Motor neuron (in vitro differentiated cells): ENCODE data around the gene CDC37. TPM values are rescaled to one million over a fixed set of nuclear protein-coding genes. Genes with fewer than 3 reads are reported as not detected.
"Not testable (repeated sequence)": the region's sequence is repeated elsewhere in the genome, so short reads cannot be mapped to it uniquely, and the experiment has no call there.

Experiments
- ATAC-seq, 8 experiments: fragments of 200-7000 bp; cut with Tn5 transposase; replicated peaks in 6 of 8; 2 replicates each; pipeline ENCODE4 v1.8.0; 2021; ENCODE audit warnings: mild to moderate bottlenecking in 8 of 8, moderate library complexity in 8 of 8
- H3K27ac ChIP-seq, 2 donors: fragments of 250-450 bp; sonication (Bioruptor Pico); 2 replicates each; pipeline ENCODE4 v1.9.0; 2021; ENCODE audit warnings: antibody characterized with exemption in 2 of 2, mild to moderate bottlenecking in 2 of 2, moderate library complexity in 1 of 2
- H3K4me1 ChIP-seq, 2 donors: fragments of 250-450 bp; sonication (Bioruptor Pico); replicated peaks in 1 of 2; 2 replicates each; pipeline ENCODE4 v1.6.1; 2021; ENCODE audit warnings: antibody characterized with exemption in 2 of 2, mild to moderate bottlenecking in 2 of 2, moderate library complexity in 1 of 2
- H3K4me3 ChIP-seq, 5 donors: fragments of 250-450 bp; sonication (Bioruptor Pico); 2 replicates each; pipeline ENCODE4 v1.9.0; 2021; ENCODE audit warnings: antibody characterized with exemption in 5 of 5, mild to moderate bottlenecking in 5 of 5, moderate library complexity in 4 of 5
- WGBS, 10 experiments: fragments of 450-650 bp; shearing (Covaris generic); methylation state at CpG; one replicate each; pipeline ENCODE4 v1.0.0; 2022; 5-methylcytosine and 5-hydroxymethylcytosine counted together
- in situ Hi-C, 9 experiments: fragments of 400-800 bp; cut with MboI; loops; one replicate each; pipeline ENCODE4 v1.15.0; 2021; ENCODE audit warnings: low sequenced_read_pairs in 9 of 9, low pct_unique_long_range_greater_than_20kb in 2 of 9; ENCODE audit not compliant: unreplicated experiment in 9 of 9
- total RNA-seq, 8 experiments: library from RNA; unstranded; fragments of 300-600 nt; gene quantifications; 2 replicates each; pipeline versions ENCODE4 v1.2.3 to v1.2.4, GENCODE V29; 2022

CDC37 gene
- total RNA-seq, 8 experiments from 2014 or later: 106 to 304 (median 175) TPM

DNA sequence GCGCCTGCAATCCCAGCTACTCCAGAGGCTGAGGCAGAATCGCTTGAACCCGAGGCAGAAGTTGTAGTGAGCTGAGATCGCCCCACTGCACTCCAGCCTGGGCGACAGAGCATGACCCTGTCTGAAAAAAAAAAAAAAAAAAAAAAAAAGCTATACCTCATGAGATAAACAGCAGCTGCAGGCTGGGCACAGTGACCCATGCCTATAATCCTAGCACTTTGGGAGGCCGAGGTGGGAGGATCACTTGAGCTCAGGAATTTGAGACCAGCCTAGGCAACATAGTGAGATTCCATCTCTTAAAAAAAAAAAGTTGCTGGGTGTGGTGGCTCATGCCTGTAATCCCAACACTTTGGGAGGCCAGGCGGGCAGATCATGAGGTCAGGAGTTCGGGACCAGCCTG, 4.0 kb downstream of the CDC37 start:
- in situ Hi-C loops: loop anchor here in 2 of 9 experiments (25.0 kb wide), 2 partner anchors 137 to 462 kb away; partner anchors contain the start of genes ICAM1 (in 1 of the 2), MRPL4 (in 1 of the 2) and OLFM2 (in 1 of the 2)
- not testable (repeated sequence) for ATAC-seq, H3K27ac ChIP-seq, H3K4me1 ChIP-seq, H3K4me3 ChIP-seq
- WGBS, 10 experiments: 50 to 100% (median 97%) methylated on average over 1 to 6 of the region's 8 CpGs; no CpG with 5 or more reads in 3 of the 10 experiments

DNA sequence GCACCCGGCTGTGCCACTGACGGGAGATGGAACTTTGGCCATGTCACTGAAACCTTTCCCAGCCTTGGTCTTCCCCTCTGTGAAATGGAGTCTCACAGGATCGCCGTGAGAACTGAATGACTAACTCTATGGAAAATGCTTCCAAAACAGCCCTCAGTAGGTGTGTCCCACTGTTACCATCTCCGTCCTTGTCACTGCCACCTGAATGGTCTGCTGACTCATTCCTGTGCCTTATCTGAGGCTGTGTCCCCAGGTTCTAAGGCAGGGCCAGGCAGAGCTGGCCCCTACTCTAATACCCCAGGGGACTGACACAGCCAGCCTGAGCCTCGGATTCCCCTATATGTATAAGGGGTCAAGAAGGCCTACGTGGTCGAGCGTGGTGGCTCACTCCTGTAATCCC, 4.5 kb downstream of the CDC37 start:
- 60 to 100% (median 96%) methylated on average over 1 to 2 of the region's 9 CpGs; no CpG with 5 or more reads in 6 of the 10 experiments for WGBS, 10 experiments
- Histone ChIP-seq H3K4me1 (peaks cover 5 to 7% of the 10 kb centered on the region in 2 donors), H3K27ac (no peak overlapping the region), H3K4me3 (no peak overlapping the region)
- in situ Hi-C loops: loop anchor here in 2 of 9 experiments (25.0 kb wide), 2 partner anchors 137 to 462 kb away; partner anchors contain the start of genes ICAM1 (in 1 of the 2), MRPL4 (in 1 of the 2) and OLFM2 (in 1 of the 2)
- ATAC-seq: no peak

DNA sequence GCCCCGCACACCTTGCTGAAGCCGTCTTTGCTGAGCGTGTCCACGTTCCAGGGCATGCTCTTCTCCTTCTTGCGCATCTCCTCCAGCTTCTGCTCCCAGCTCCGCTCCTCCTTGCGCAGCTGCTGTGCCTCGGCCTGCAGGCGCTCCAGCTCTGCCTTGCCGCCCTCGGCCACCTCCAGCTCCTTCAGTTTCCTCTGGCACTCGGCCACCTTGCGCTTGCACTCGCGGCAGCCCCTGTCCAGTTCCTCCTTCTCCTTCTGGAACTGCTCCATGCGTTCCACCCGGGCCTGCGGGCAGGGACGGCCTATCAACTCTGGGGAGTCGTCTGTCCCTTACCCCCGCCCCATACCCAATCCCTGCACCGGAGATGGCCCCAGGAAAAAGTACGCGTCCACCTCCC, 7.4 kb downstream of the CDC37 start:
- ATAC-seq: peak in 2 of 8 experiments; percentile 5 to 54
- WGBS, 10 experiments: 60 to 90% (median 87%) methylated on average over 1 to 9 of the region's 24 CpGs; no CpG with 5 or more reads in 7 of the 10 experiments
- no peaks in the 10 kb centered on the region for H3K4me1 ChIP-seq
- in situ Hi-C loops: loop anchor here in 2 of 9 experiments (25.0 kb wide), 2 partner anchors 134 to 459 kb away; partner anchors contain the start of genes ICAM1 (in 1 of the 2), MRPL4 (in 1 of the 2) and OLFM2 (in 1 of the 2)
- H3K27ac ChIP-seq: no peak overlapping the region
- no peak overlapping the region for H3K4me3 ChIP-seq

DNA sequence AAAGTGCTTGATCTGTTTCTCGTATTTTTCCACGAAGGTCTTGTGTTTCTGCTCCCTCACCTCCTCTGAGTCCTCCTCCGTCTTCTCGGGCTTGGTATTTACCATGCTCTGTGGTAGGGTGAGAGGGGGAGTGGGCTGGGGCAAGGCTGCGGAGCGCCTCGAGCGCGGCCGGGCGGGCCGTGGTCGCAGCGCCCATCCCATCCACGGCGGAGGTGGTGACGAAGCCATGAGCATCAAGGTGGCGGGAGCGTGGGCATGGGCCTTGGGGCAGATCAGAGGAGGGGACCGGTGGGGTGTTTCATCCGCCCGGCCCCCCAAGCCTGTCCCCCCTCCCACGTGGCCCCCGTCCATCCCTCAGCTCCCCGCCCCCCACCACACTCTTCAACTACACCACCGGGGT, 7.9 kb downstream of the CDC37 start:
- 83% methylated on average over 1 of the region's 26 CpGs; no CpG with 5 or more reads in 9 of the 10 experiments for WGBS, 10 experiments
- H3K4me1 ChIP-seq: no peaks in the 10 kb centered on the region
- no peak overlapping the region for H3K4me3 ChIP-seq
- no peak for ATAC-seq
- no peak overlapping the region for H3K27ac ChIP-seq
- in situ Hi-C loops: loop anchor here in 2 of 9 experiments (25.0 kb wide), 2 partner anchors 133 to 458 kb away; partner anchors contain the start of genes ICAM1 (in 1 of the 2), MRPL4 (in 1 of the 2) and OLFM2 (in 1 of the 2)

DNA sequence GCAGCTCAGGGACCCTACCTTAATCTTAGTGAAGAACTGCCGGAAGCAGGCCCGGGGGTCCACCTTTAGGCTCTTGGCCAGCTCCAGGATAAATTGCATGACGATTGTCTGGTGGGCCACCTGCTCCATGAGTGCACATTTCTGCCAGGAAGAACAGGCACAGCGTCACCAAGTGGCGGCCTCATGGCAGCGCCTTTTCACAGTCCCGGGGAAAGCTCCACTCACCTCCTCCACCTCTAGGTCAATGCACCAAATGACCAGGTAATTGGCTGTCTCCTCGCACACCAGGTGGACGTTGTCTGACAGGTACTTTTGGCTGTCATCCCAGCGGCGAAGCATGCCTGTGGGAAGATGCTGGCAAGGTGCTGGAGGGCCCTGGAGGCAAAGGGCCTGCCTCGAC, 8.3 kb downstream of the CDC37 start:
- Histone ChIP-seq H3K27ac (no peak overlapping the region), H3K4me1 (no peaks in the 10 kb centered on the region), H3K4me3 (no peak overlapping the region)
- ATAC-seq: no peak
- in situ Hi-C loops: loop anchor here in 2 of 9 experiments (25.0 kb wide), 2 partner anchors 133 to 458 kb away; partner anchors contain the start of genes ICAM1 (in 1 of the 2), MRPL4 (in 1 of the 2) and OLFM2 (in 1 of the 2)
- WGBS, 10 experiments: 75 to 100% (median 96%) methylated on average over 1 to 9 of the region's 12 CpGs; no CpG with 5 or more reads in 5 of the 10 experiments

DNA sequence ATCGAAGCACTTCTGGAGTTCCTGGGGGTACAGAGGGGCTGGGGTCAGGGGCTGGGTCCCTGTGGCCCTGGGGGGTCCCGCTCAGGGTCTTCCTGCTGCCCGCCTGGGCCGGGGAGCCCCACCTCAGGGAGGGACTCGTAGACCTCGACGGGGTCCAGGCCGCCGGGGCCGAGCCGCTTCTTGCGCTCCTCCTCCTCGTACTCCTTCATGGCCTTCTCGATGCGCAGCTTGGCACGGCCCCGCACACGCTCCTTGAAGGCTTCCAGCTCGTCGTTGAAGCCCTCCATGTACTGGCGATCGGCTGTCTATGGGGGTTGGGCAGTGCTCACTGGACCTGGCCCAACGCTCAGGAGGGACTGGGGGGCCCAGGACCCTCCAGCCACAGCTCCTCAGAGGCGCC, 10.2 kb downstream of the CDC37 start:
- 100% methylated on average over 1 to 3 of the region's 24 CpGs; no CpG with 5 or more reads in 8 of the 10 experiments for WGBS, 10 experiments
- Histone ChIP-seq H3K4me1 (no peaks in the 10 kb centered on the region), H3K27ac (no peak overlapping the region), H3K4me3 (no peak overlapping the region)
- in situ Hi-C loops: loop anchor here in 2 of 9 experiments (25.0 kb wide), 2 partner anchors 131 to 456 kb away; partner anchors contain the start of genes ICAM1 (in 1 of the 2), MRPL4 (in 1 of the 2) and OLFM2 (in 1 of the 2)
- no peak for ATAC-seq

DNA sequence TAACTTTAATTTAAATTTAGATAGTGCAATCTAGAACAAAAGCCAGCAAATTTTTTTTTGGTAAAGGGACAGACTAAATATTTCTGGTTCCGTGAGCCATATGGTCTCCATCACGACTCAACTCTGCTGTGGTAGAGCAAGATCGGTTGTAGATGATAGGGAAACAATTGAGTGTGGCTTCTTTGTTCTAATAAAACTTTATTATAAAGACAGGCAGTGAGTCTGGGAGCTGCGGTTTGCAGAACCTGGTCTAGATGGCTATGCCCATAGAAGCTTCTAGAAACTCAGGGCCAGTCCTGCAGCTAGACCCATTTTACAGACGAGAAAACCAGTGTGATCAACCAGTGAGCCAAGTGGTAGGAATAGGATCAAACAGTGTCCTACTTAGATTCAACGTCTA, 11.2 kb downstream of the CDC37 start:
- in situ Hi-C loops: loop anchor here in 2 of 9 experiments (25.0 kb wide), 2 partner anchors 130 to 455 kb away; partner anchors contain the start of genes ICAM1 (in 1 of the 2), MRPL4 (in 1 of the 2) and OLFM2 (in 1 of the 2)
- no peak overlapping the region for H3K4me3 ChIP-seq
- no peak for ATAC-seq
- H3K27ac ChIP-seq: no peak overlapping the region
- H3K4me1 ChIP-seq: no peaks in the 10 kb centered on the region
- WGBS, 10 experiments: 57 to 100% (median 83%) methylated on average over 1 to 6 of the region's 6 CpGs; no CpG with 5 or more reads in 2 of the 10 experiments

DNA sequence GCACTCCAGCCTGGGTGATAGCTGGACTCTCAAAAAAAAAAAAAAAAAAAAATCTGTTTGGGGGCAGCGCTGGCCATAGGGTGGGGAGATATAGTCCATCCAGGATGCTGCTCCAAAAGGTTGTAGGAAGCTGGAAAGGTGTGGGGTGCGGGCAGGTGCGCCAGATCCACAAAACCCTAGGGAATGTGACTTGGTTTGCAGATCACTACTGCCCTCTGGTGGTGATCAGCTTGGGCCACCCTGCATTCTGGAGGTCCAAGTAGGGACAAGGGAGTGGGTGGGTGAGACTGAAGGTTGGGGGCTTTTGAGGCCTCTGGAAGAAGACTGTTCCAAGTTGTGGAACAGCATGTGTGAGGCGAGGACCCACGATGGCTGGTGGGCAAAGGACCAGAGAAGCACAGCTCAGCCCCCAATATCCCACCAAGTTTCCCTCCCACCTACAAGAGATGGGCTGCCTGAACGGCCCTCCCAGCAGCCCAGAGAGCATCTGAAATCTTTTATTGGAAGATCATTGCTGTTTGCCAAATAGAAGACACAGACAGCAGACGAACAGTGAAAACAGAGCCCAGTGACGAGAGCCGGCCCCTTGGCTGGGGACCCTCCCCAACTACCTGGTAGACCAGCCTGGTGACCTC, 12.6 kb downstream of the CDC37 start:
- Histone ChIP-seq H3K4me3 (no peak overlapping the region), H3K4me1 (no peaks in the 10 kb centered on the region), H3K27ac (no peak overlapping the region)
- 20 to 72% (median 49%) methylated on average over 1 to 8 of the region's 9 CpGs; no CpG with 5 or more reads in 6 of the 10 experiments for WGBS, 10 experiments
- ATAC-seq: peak; percentile 13 to 63 (median 50)
- in situ Hi-C loops: loop anchor here in 2 of 9 experiments (25.0 kb wide), 2 partner anchors 128 to 453 kb away; partner anchors contain the start of genes ICAM1 (in 1 of the 2), MRPL4 (in 1 of the 2) and OLFM2 (in 1 of the 2)

DNA sequence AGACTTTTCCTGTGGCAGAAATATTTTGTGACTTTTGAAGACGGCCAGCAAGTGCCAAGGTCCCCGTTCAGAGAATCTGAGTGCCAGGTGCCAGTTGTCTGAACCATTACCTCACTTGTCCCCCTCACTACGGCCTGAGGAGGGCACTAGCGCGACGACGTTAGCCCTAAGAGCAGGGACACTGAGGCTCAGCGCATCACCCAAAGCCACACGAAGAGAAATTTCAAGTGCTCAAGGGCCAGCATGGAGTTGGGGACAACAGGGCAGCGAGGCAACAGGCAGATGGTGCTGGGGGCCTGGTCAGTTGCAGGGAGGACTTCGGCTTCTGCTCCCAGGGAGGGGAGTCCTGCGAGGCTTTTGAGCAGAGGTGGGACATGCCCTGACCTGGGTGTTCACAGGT, 13.5 kb downstream of the CDC37 start:
- in situ Hi-C loops: loop anchor here in 8 of 9 experiments (5.0 to 25.0 kb wide), 5 partner anchors 115 to 453 kb away; partner anchors contain the start of genes ICAM1 (in 4 of the 8), MRPL4 (in 1 of the 8) and OLFM2 (in 1 of the 8)
- Histone ChIP-seq H3K4me3 (no peak overlapping the region), H3K27ac (no peak overlapping the region), H3K4me1 (no peaks in the 10 kb centered on the region)
- ATAC-seq: peak in 2 of 8 experiments; percentile 1 to 2
- 0 to 100% (median 67%) methylated on average over 1 to 11 of the region's 12 CpGs; no CpG with 5 or more reads in 4 of the 10 experiments for WGBS, 10 experiments

DNA sequence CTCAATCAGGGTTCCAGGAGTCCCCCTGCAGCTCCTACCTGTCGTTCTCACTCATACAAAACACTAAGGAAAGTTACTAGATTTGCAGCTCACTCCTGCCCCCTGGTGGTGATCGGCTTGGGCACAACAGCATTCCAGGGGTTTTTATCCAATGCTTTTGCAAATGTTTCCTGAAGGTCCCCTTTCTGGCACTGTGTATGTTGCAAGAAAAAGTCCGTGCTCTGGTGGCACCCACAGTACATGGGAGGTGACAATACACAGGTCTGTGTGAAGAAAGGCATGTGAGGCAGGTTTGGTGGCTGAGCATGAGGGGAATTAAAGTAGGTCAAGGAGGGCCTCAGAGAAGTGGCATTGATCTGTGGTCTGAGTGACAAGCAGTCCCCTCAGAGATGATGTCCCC, 14.4 kb downstream of the CDC37 start:
- in situ Hi-C loops: loop anchor here in 8 of 9 experiments (5.0 to 25.0 kb wide), 5 partner anchors 114 to 452 kb away; partner anchors contain the start of genes ICAM1 (in 4 of the 8), MRPL4 (in 1 of the 8) and OLFM2 (in 1 of the 8)
- Histone ChIP-seq H3K4me1 (no peaks in the 10 kb centered on the region), H3K4me3 (no peak overlapping the region), H3K27ac (no peak overlapping the region)
- 0 to 20% (median 0%) methylated on average over 1 to 3 of the region's 3 CpGs; no CpG with 5 or more reads in 2 of the 10 experiments for WGBS, 10 experiments
- ATAC-seq: peak; percentile 48 to 72 (median 58)

DNA sequence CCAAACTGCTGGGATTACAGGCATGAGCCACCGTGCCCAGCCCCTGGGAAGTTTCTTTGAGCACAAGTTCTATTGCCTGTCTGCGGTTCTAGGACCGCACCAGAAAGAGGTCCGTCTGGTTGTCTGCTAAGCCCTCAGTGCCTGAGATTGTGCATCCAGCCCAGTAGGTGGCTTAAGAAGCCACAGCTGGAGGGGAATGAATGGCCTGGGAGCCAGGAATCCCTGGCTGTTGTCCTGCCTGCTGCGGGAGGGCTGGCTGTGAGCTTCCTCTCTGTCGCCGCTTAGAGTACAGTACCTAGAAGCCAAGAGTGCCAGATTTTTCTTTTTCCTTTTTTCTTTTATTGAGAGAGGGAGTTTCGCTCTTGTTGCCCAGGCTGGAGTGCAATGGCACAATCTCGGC, 18.8 kb downstream of the CDC37 start:
- ATAC-seq: no peak
- WGBS, 10 experiments: 60 to 100% (median 80%) methylated on average over 1 to 7 of the region's 9 CpGs; no CpG with 5 or more reads in 3 of the 10 experiments
- in situ Hi-C loops: loop anchor here in 8 of 9 experiments (5.0 to 25.0 kb wide), 5 partner anchors 110 to 447 kb away; partner anchors contain the start of genes ICAM1 (in 3 of the 8), MRPL4 (in 1 of the 8) and OLFM2 (in 1 of the 8)
- Histone ChIP-seq H3K4me3 (no peak overlapping the region), H3K27ac (no peak overlapping the region), H3K4me1 (peaks cover 5 to 10% of the 10 kb centered on the region in 2 donors)

DNA sequence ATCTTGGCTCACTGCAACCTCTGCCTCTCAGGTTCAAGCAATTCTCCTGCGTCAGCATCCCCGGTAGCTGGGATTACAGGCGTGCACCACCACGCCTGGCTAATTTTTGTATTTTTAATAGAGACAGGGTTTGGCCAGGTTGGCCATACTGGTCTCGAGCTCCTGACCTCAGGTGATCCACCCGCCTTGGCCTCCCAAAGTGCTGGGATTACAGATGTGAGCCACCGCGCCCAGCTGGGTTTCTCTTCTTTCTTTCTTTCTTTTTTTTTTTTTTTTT, 20.2 kb downstream of the CDC37 start:
- in situ Hi-C loops: loop anchor here in 8 of 9 experiments (5.0 to 25.0 kb wide), 5 partner anchors 108 to 446 kb away; partner anchors contain the start of genes ICAM1 (in 3 of the 8), MRPL4 (in 1 of the 8) and OLFM2 (in 1 of the 8)
- H3K4me1 ChIP-seq: peaks cover 10 to 11% of the 10 kb centered on the region in 2 donors
- 67 to 100% (median 90%) methylated on average over 2 to 8 of the region's 8 CpGs; no CpG with 5 or more reads in 1 of the 10 experiments for WGBS, 10 experiments
- H3K4me3 ChIP-seq, H3K27ac ChIP-seq, ATAC-seq: not testable (repeated sequence)
